Panc1 (cell line): Measurements from ENCODE around the gene MYOG. TPM values are rescaled to one million over a fixed set of nuclear protein-coding genes. Genes with fewer than 3 reads are reported as not detected.

Source experiments
- ATAC-seq: fragments of 200-7000 bp; cut with Tn5 transposase; 2 replicates; pipeline ENCODE4 v1.9.1; 2020; ENCODE audit warnings: mild to moderate bottlenecking, moderate library complexity
- BruUV-seq: library from RNA; stranded (reverse); fragments of 400-500 nt; replicated peaks from 2 replicates; lab custom pipeline; 2021; lab: Mats Ljungman, UMichigan
- CTCF ChIA-PET: fragments of 300-600 bp; sonication (Branson Sonifier 250); formaldehyde crosslinking; loops from one replicate; lab custom pipeline; 2022; ENCODE audit warnings: antibody characterized with exemption; lab: Charles Lee
- POLR2A ChIA-PET: fragments of 300-600 bp; sonication (Branson Sonifier 250); formaldehyde crosslinking; loops from one replicate; lab custom pipeline; 2022; ENCODE audit warnings: antibody characterized with exemption; lab: Charles Lee
- DNase-seq: peaks from one replicate; pipeline ENCODE4 v3.0.0-alpha.2; 2010; ENCODE audit warnings: low read depth, low spot score
- H3K27ac ChIP-seq: 2 replicates; pipeline ENCODE4 v1.5.1; 2011; ENCODE audit warnings: mild to moderate bottlenecking, low read length, inconsistent platforms
- H3K27me3 ChIP-seq: fragments of 200-500 bp; sonication (Bioruptor generic); 2 replicates; pipeline ENCODE4 v1.6.0; 2014; ENCODE audit warnings: low read length, inconsistent platforms; ENCODE audit not compliant: control insufficient read depth, insufficient read depth
- H3K36me3 ChIP-seq: fragments of 200-500 bp; sonication (Bioruptor generic); 2 replicates; pipeline ENCODE4 v1.5.1; 2014; ENCODE audit warnings: inconsistent platforms, mild to moderate bottlenecking, low read length, moderate library complexity; ENCODE audit not compliant: control insufficient read depth, insufficient read depth
- H3K4me1 ChIP-seq: 2 replicates; pipeline ENCODE4 v1.5.1; 2011; ENCODE audit warnings: inconsistent platforms, mild to moderate bottlenecking, low read length, moderate library complexity; ENCODE audit not compliant: control insufficient read depth, insufficient read depth
- H3K4me3 ChIP-seq, 2 experiments: 2 replicates each; pipeline ENCODE4 v1.5.1; 2011 to 2012; ENCODE audit warnings: low read depth in 2 of 2, low read length in 2 of 2, mild to moderate bottlenecking in 2 of 2, inconsistent platforms in 1 of 2, moderate library complexity in 1 of 2
- H3K9me3 ChIP-seq: fragments of 200-500 bp; sonication (Bioruptor generic); 2 replicates; pipeline ENCODE4 v1.5.1; 2014; ENCODE audit warnings: low read depth, mild to moderate bottlenecking, inconsistent platforms, low read length, moderate library complexity; ENCODE audit not compliant: control insufficient read depth, insufficient read depth
- CTCF ChIP-seq: fragments of 450-650 bp; IDR thresholded peaks from 2 replicates; pipeline ENCODE4 v1.5.1; 2017; ENCODE audit warnings: mild to moderate bottlenecking
- POLR2AphosphoS5 ChIP-seq: IDR thresholded peaks from 2 replicates; pipeline ENCODE4 v1.6.1; 2012; ENCODE audit warnings: mild to moderate bottlenecking, low read depth, low read length, moderate library complexity
- REST ChIP-seq, 2 experiments: IDR thresholded peaks; 2 replicates each; pipeline ENCODE4 v1.6.1; 2011 to 2012; ENCODE audit warnings: low read depth in 2 of 2, control low read depth in 1 of 2, low read length in 1 of 2, mild to moderate bottlenecking in 1 of 2, moderate library complexity in 1 of 2; ENCODE audit not compliant: insufficient read depth in 1 of 2
- SIN3A ChIP-seq: IDR thresholded peaks from 2 replicates; pipeline ENCODE4 v1.6.1; 2012; ENCODE audit warnings: low read depth, mild to moderate bottlenecking, low read length, moderate library complexity, borderline replicate concordance; ENCODE audit not compliant: insufficient read depth
- TCF7L2 ChIP-seq: IDR thresholded peaks from 2 replicates; pipeline ENCODE4 v1.6.1; 2011; ENCODE audit warnings: mild to moderate bottlenecking, low read depth, low read length, inconsistent platforms
- in situ Hi-C: cut with HindIII; loops from 2 replicates; pipeline ENCODE4 v1.10.0; 2016; ENCODE audit warnings: low sequenced_read_pairs, low pct_unique_long_range_greater_than_20kb
- intact Hi-C: fragments of 100-400 bp; cut with micrococcal nuclease; formaldehyde crosslinking; loops from one replicate; pipeline ENCODE4 v1.10.0; 2022; ENCODE audit not compliant: unreplicated experiment
- total RNA-seq: library from RNA; stranded (reverse); gene quantifications from one replicate; pipeline ENCODE4 v1.2.1, GENCODE V29; 2021; ENCODE audit not compliant: unreplicated experiment

MYOG gene
- total RNA-seq, 1 experiment from 2014 or later: not detected

- H3K36me3 ChIP-seq: no peaks in the 10 kb centered on the region
- ChIA-PET CTCF (no interaction called here), POLR2A (no interaction called here)
- TF ChIP-seq POLR2AphosphoS5 (no peak), CTCF (no peak), SIN3A (no peak), REST (IDR thresholded peaks at IDR 0.05; ENCODE audit: insufficient read depth in 1 of 2, low read depth in 2 of 2, low read length in 1 of 2) (no peak), TCF7L2 (no peak)
- no peaks in the 10 kb centered on the region for H3K4me1 ChIP-seq
- 0 out of 2 replicates have a peak, but pooled peaks cover 3% of the 10 kb centered on the region for H3K9me3 ChIP-seq
- H3K27ac ChIP-seq: no peak overlapping the region
- intact Hi-C loops: no loop called here
- DNase-seq (no peak), ATAC-seq (no peak)
- in situ Hi-C loops: no loop called here
- H3K4me3 ChIP-seq: no peak overlapping the region
- H3K27me3 ChIP-seq: peaks cover 19% of the 10 kb centered on the region
- BruUV-seq: no TSS peak
These were observed 19.1 kb upstream of the MYOG start for GRCh38 chr1:203104789-203105390.

- CTCF ChIA-PET: no interaction called here
- H3K36me3 ChIP-seq: no peaks in the 10 kb centered on the region
- H3K4me3 ChIP-seq: no peak overlapping the region
- in situ Hi-C loops (no loop called here), intact Hi-C loops (no loop called here)
- TF ChIP-seq POLR2AphosphoS5 (no peak), TCF7L2 (no peak), REST (IDR thresholded peaks at IDR 0.05; ENCODE audit: insufficient read depth in 1 of 2, low read depth in 2 of 2, low read length in 1 of 2) (no peak), CTCF (no peak), SIN3A (no peak)
- H3K4me1 ChIP-seq: no peaks in the 10 kb centered on the region
- H3K27me3 ChIP-seq: peaks cover 19% of the 10 kb centered on the region
- H3K27ac ChIP-seq: no peak overlapping the region
- ATAC-seq (no peak), DNase-seq (no peak)
- POLR2A ChIA-PET: no interaction called here
- BruUV-seq: no TSS peak
- 0 out of 2 replicates have a peak, but pooled peaks cover 3% of the 10 kb centered on the region for H3K9me3 ChIP-seq
These were observed 18.1 kb upstream of the MYOG start for GRCh38 chr1:203103829-203104495.
